ENCODE measurements around the gene LRRC23. TPM values are rescaled to one million over a fixed set of nuclear protein-coding genes. Genes with fewer than 3 reads are reported as not detected.
A peak's percentile ranks its signal among the peaks of the same experiment; 100 is the strongest.

Gene LRRC23
- total and polyA plus RNA-seq, 9 donors, result 5.7 to 13.7 (median 11.0) TPM

GRCh38 chr12:6928022-6928702 is 23.5 kb downstream of the LRRC23 start:
- H3K4me1 ChIP-seq (ENCODE audit: control insufficient read depth, insufficient read depth, low read length), result peaks cover 56% of the 10 kb centered on the region
- DNase-seq, result peak; percentile 51

GRCh38 chr12:6928703-6929407 is 24.2 kb downstream of the LRRC23 start:
- 2% methylated on average over 12 of the region's 19 CpGs for WGBS (ENCODE audit: insufficient coverage)
- Histone ChIP-seq H3K36me3 (ENCODE audit: control insufficient read depth, insufficient read depth, low read length) (peaks cover 14% of the 10 kb centered on the region), H3K27me3 (ENCODE audit: control insufficient read depth, insufficient read depth, low read length) (no peaks in the 10 kb centered on the region), H3K9me3 (replicated peaks; ENCODE audit: control insufficient read depth, low read depth, low read length) (no peaks in the 10 kb centered on the region), H3K27ac (ENCODE audit: low read length) (peak overlapping the region; percentile 95), H3K4me1 (ENCODE audit: control insufficient read depth, insufficient read depth, low read length) (peaks cover 60% of the 10 kb centered on the region), H3K4me3 (ENCODE audit: low read length) (peak overlapping the region; percentile 92)
- no peak for DNase-seq

More at GRCh38 chr12:6928022-6928702, 23.5 kb downstream of the LRRC23 start:
- Histone ChIP-seq H3K4me3 (ENCODE audit: low read length) (peak overlapping the region; percentile 92), H3K27me3 (ENCODE audit: control insufficient read depth, insufficient read depth, low read length) (no peaks in the 10 kb centered on the region), H3K36me3 (ENCODE audit: control insufficient read depth, insufficient read depth, low read length) (peaks cover 14% of the 10 kb centered on the region), H3K27ac (ENCODE audit: low read length) (peak overlapping the region; percentile 97), H3K9me3 (replicated peaks; ENCODE audit: control insufficient read depth, low read depth, low read length) (no peaks in the 10 kb centered on the region)
- under 1% methylated on average over 35 of the region's 79 CpGs for WGBS (ENCODE audit: insufficient coverage)

- Histone ChIP-seq H3K9me3 (replicated peaks; ENCODE audit: control insufficient read depth, low read depth, low read length) (no peaks in the 10 kb centered on the region), H3K36me3 (ENCODE audit: control insufficient read depth, insufficient read depth, low read length) (peaks cover 22% of the 10 kb centered on the region), H3K27ac (ENCODE audit: low read length) (peak overlapping the region; percentile 95), H3K4me3 (ENCODE audit: low read length) (peak overlapping the region; percentile 92), H3K4me1 (ENCODE audit: control insufficient read depth, insufficient read depth, low read length) (peaks cover 59% of the 10 kb centered on the region), H3K27me3 (ENCODE audit: control insufficient read depth, insufficient read depth, low read length) (no peaks in the 10 kb centered on the region)
- WGBS (ENCODE audit: insufficient coverage), result 46% methylated on average over 2 of the region's 7 CpGs
- DNase-seq, result peak; percentile 23
Observed at GRCh38 chr12:6929466-6930452, 25.1 kb downstream of the LRRC23 start.

- Histone ChIP-seq H3K36me3 (ENCODE audit: control insufficient read depth, insufficient read depth, low read length) (peaks cover 46% of the 10 kb centered on the region), H3K4me3 (ENCODE audit: low read length) (no peak overlapping the region), H3K27me3 (ENCODE audit: control insufficient read depth, insufficient read depth, low read length) (no peaks in the 10 kb centered on the region), H3K4me1 (ENCODE audit: control insufficient read depth, insufficient read depth, low read length) (peaks cover 47% of the 10 kb centered on the region), H3K9me3 (replicated peaks; ENCODE audit: control insufficient read depth, low read depth, low read length) (no peaks in the 10 kb centered on the region), H3K27ac (ENCODE audit: low read length) (no peak overlapping the region)
- no CpG with 5 or more reads among the region's 1 CpG for WGBS (ENCODE audit: insufficient coverage)
- no peak for DNase-seq
Observed at GRCh38 chr12:6932766-6933165, 28.1 kb downstream of the LRRC23 start.

- Histone ChIP-seq H3K4me3 (ENCODE audit: low read length) (no peak overlapping the region), H3K27ac (ENCODE audit: low read length) (peak overlapping the region; percentile 69), H3K27me3 (ENCODE audit: control insufficient read depth, insufficient read depth, low read length) (no peaks in the 10 kb centered on the region), H3K4me1 (ENCODE audit: control insufficient read depth, insufficient read depth, low read length) (peaks cover 52% of the 10 kb centered on the region), H3K36me3 (ENCODE audit: control insufficient read depth, insufficient read depth, low read length) (peaks cover 53% of the 10 kb centered on the region), H3K9me3 (replicated peaks; ENCODE audit: control insufficient read depth, low read depth, low read length) (no peaks in the 10 kb centered on the region)
- DNase-seq, result peak; percentile 67
- WGBS (ENCODE audit: insufficient coverage), result 23% methylated on average over 3 of the region's 8 CpGs
Observed at GRCh38 chr12:6934110-6934509, 29.5 kb downstream of the LRRC23 start.

GRCh38 chr12:6935371-6936193 is 31.0 kb downstream of the LRRC23 start:
- 39% methylated on average over 10 of the region's 14 CpGs for WGBS (ENCODE audit: insufficient coverage)
- peaks cover 40% of the 10 kb centered on the region for H3K4me1 ChIP-seq (ENCODE audit: control insufficient read depth, insufficient read depth, low read length)

GRCh38 chr12:6936194-6936635 is 31.6 kb downstream of the LRRC23 start:
- peak overlapping the region; percentile 94 for H3K27ac ChIP-seq (ENCODE audit: low read length)
- no peak for DNase-seq
- 68% methylated on average over 3 of the region's 3 CpGs for WGBS (ENCODE audit: insufficient coverage)
- peaks cover 59% of the 10 kb centered on the region for H3K36me3 ChIP-seq (ENCODE audit: control insufficient read depth, insufficient read depth, low read length)
- H3K27me3 ChIP-seq (ENCODE audit: control insufficient read depth, insufficient read depth, low read length), result no peaks in the 10 kb centered on the region
- no peaks in the 10 kb centered on the region for H3K9me3 ChIP-seq (replicated peaks; ENCODE audit: control insufficient read depth, low read depth, low read length)
- H3K4me1 ChIP-seq (ENCODE audit: control insufficient read depth, insufficient read depth, low read length), result peaks cover 40% of the 10 kb centered on the region
- H3K4me3 ChIP-seq (ENCODE audit: low read length), result no peak overlapping the region

More at GRCh38 chr12:6935371-6936193, 31.0 kb downstream of the LRRC23 start:
- peak; percentile 67 for DNase-seq
- Histone ChIP-seq H3K27ac (ENCODE audit: low read length) (peak overlapping the region; percentile 94), H3K36me3 (ENCODE audit: control insufficient read depth, insufficient read depth, low read length) (peaks cover 53% of the 10 kb centered on the region), H3K27me3 (ENCODE audit: control insufficient read depth, insufficient read depth, low read length) (no peaks in the 10 kb centered on the region), H3K4me3 (ENCODE audit: low read length) (no peak overlapping the region), H3K9me3 (replicated peaks; ENCODE audit: control insufficient read depth, low read depth, low read length) (no peaks in the 10 kb centered on the region)

GRCh38 chr12:6936636-6937480 is 32.2 kb downstream of the LRRC23 start:
- Histone ChIP-seq H3K4me3 (ENCODE audit: low read length) (peak overlapping the region; percentile 80), H3K27me3 (ENCODE audit: control insufficient read depth, insufficient read depth, low read length) (no peaks in the 10 kb centered on the region), H3K9me3 (replicated peaks; ENCODE audit: control insufficient read depth, low read depth, low read length) (no peaks in the 10 kb centered on the region), H3K27ac (ENCODE audit: low read length) (peak overlapping the region; percentile 94), H3K4me1 (ENCODE audit: control insufficient read depth, insufficient read depth, low read length) (peaks cover 40% of the 10 kb centered on the region), H3K36me3 (ENCODE audit: control insufficient read depth, insufficient read depth, low read length) (peaks cover 65% of the 10 kb centered on the region)
- 13% methylated on average over 36 of the region's 36 CpGs for WGBS (ENCODE audit: insufficient coverage)
- DNase-seq, result peak; percentile 76
